Upper lobe of left lung (tissue), 4 donors: ENCODE results near the gene MAN1B1.
A peak's percentile ranks its signal among the peaks of the same experiment; 100 is the strongest.

ENCODE experiments used
- EP300 ChIP-seq, 4 donors: sonication (generic); formaldehyde crosslinking; IDR thresholded peaks; one replicate each; pipeline ENCODE4 v1.5.1; 2017; ENCODE audit warnings: antibody characterized with exemption in 4 of 4, control low read depth in 2 of 4
- POLR2A ChIP-seq, 4 donors: fragments of 450-650 bp; IDR thresholded peaks; one replicate each; pipeline ENCODE4 v1.5.1; 2016 to 2017; ENCODE audit warnings: antibody characterized with exemption in 4 of 4, mild to moderate bottlenecking in 2 of 4
- POLR2AphosphoS5 ChIP-seq, 2 donors: sonication (generic); formaldehyde crosslinking; IDR thresholded peaks; one replicate each; pipeline ENCODE4 v1.5.1; 2017; ENCODE audit warnings: antibody characterized with exemption in 2 of 2
- TF ChIP-seq, protein P1 (sequence below), 6 experiments: fragments of 450-650 bp in 4 of 6; fragments of 200-600 bp in 2 of 6; sonication (generic) in 2 of 6; IDR thresholded peaks; one replicate each; pipeline ENCODE4 v1.5.1; 2016 to 2019; ENCODE audit warnings: antibody characterized with exemption in 6 of 6

- no peak for TF ChIP-seq EP300 (IDR thresholded peaks at IDR 0.05)
- TF ChIP-seq, protein P1, sequence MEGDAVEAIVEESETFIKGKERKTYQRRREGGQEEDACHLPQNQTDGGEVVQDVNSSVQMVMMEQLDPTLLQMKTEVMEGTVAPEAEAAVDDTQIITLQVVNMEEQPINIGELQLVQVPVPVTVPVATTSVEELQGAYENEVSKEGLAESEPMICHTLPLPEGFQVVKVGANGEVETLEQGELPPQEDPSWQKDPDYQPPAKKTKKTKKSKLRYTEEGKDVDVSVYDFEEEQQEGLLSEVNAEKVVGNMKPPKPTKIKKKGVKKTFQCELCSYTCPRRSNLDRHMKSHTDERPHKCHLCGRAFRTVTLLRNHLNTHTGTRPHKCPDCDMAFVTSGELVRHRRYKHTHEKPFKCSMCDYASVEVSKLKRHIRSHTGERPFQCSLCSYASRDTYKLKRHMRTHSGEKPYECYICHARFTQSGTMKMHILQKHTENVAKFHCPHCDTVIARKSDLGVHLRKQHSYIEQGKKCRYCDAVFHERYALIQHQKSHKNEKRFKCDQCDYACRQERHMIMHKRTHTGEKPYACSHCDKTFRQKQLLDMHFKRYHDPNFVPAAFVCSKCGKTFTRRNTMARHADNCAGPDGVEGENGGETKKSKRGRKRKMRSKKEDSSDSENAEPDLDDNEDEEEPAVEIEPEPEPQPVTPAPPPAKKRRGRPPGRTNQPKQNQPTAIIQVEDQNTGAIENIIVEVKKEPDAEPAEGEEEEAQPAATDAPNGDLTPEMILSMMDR (IDR thresholded peaks at IDR 0.05), result peak in 1 of 6 experiments; percentile 5
- TF ChIP-seq POLR2AphosphoS5 (IDR thresholded peaks at IDR 0.05), result peak in 1 of 2 donors; percentile 12
- TF ChIP-seq POLR2A (IDR thresholded peaks at IDR 0.05), result no peak
These were observed 40.7 kb downstream of the MAN1B1 start for GRCh38 chr9:137127301-137128157.
